ENCODE data around the gene IGF2BP3.
"Not testable (repeated sequence)": the region's sequence is repeated elsewhere in the genome, so short reads cannot be mapped to it uniquely, and the experiment has no call there.

Gene IGF2BP3

GRCh38 chr7:23336799-23337283 lies 133.4 kb downstream of the IGF2BP3 start:
- DNase-seq: no peak

- no peak for DNase-seq
Observed at GRCh38 chr7:23336086-23336485, 134.2 kb downstream of the IGF2BP3 start.

GRCh38 chr7:23335621-23336020 lies 134.7 kb downstream of the IGF2BP3 start:
- DNase-seq: no peak

GRCh38 chr7:23335136-23335535 lies 135.2 kb downstream of the IGF2BP3 start:
- DNase-seq: no peak

- no peak for DNase-seq
Observed at GRCh38 chr7:23334482-23335056, 135.7 kb downstream of the IGF2BP3 start.

- DNase-seq: no peak
Observed at GRCh38 chr7:23333671-23334246, 136.5 kb downstream of the IGF2BP3 start.

GRCh38 chr7:23332910-23333612 lies 137.2 kb downstream of the IGF2BP3 start:
- no peak for DNase-seq

- no peak for DNase-seq
Observed at GRCh38 chr7:23332193-23332592, 138.1 kb downstream of the IGF2BP3 start.

- no peak for DNase-seq
Observed at GRCh38 chr7:23331132-23331531, 139.2 kb downstream of the IGF2BP3 start.

- no peak for DNase-seq
Observed at GRCh38 chr7:23315366-23315765, 154.9 kb downstream of the IGF2BP3 start.

GRCh38 chr7:23312141-23312540 lies 158.2 kb downstream of the IGF2BP3 start:
- DNase-seq: not testable (repeated sequence)

GRCh38 chr7:23308754-23309153 lies 161.5 kb downstream of the IGF2BP3 start:
- DNase-seq: no peak

GRCh38 chr7:23306936-23307521 lies 163.3 kb downstream of the IGF2BP3 start:
- DNase-seq: no peak

- no peak for DNase-seq
Observed at GRCh38 chr7:23299770-23300300, 170.5 kb downstream of the IGF2BP3 start.

GRCh38 chr7:23298885-23299769 lies 171.2 kb downstream of the IGF2BP3 start, which contains the start of gene MALSU1:
Gene MALSU1, plus strand, starts transcription at chr7:23299339. Its CDS starts 14 bp downstream, at chr7:23299353.
- DNase-seq: peak; percentile 82 to 97

GRCh38 chr7:23298141-23298881 lies 172.0 kb downstream of the IGF2BP3 start:
- DNase-seq: no peak

- DNase-seq: no peak
Observed at GRCh38 chr7:23295401-23295697, 174.9 kb downstream of the IGF2BP3 start.

GRCh38 chr7:23294549-23295400 lies 175.5 kb downstream of the IGF2BP3 start:
- DNase-seq: no peak

- DNase-seq: no peak
Observed at GRCh38 chr7:23293500-23294073, 176.7 kb downstream of the IGF2BP3 start.

GRCh38 chr7:23292623-23293022 lies 177.7 kb downstream of the IGF2BP3 start:
- no peak for DNase-seq
